Activated naive CD4-positive, alpha-beta T cell treated with anti-CD3 and anti-CD28 coated beads, Interleukin-2, amount 10 ng/mL, durations not matched to agents 7 days and 5 days (primary cell): Measurements from ENCODE around the gene SFXN2.
"Not testable (repeated sequence)": the region's sequence is repeated elsewhere in the genome, so short reads cannot be mapped to it uniquely, and the experiment has no call there.

Experiments
- CTCF ChIA-PET: fragments of 350-600 bp; sonication (Branson Sonifier 250); formaldehyde crosslinking; loops from one replicate; lab custom pipeline; 2021; ENCODE audit warnings: antibody characterized with exemption; lab: Charles Lee
- DNase-seq: peaks from one replicate; pipeline ENCODE4 v3.0.0-alpha.2; 2020
- H3K27ac Mint-ChIP-seq: one replicate; pipeline ENCODE4 v1.8.0; 2021; ENCODE audit warnings: mild to moderate bottlenecking, moderate library complexity, mixed read lengths
- H3K27me3 Mint-ChIP-seq: one replicate; pipeline ENCODE4 v1.8.0; 2021; ENCODE audit warnings: mild to moderate bottlenecking, mixed read lengths
- H3K36me3 Mint-ChIP-seq: one replicate; pipeline ENCODE4 v1.8.0; 2021; ENCODE audit warnings: mixed read lengths
- H3K4me1 Mint-ChIP-seq: one replicate; pipeline ENCODE4 v1.8.0; 2021; ENCODE audit warnings: mixed read lengths
- H3K4me3 Mint-ChIP-seq: one replicate; pipeline ENCODE4 v1.8.0; 2021; ENCODE audit warnings: mild to moderate bottlenecking, moderate library complexity, mixed read lengths
- H3K9me3 Mint-ChIP-seq: one replicate; pipeline ENCODE4 v1.8.0; 2021; ENCODE audit warnings: mixed read lengths

Gene SFXN2

GRCh38 chr10:102714621-102715455 lies at the start of gene SFXN2:
TSS of gene SFXN2 (plus strand) at chr10:102714636. CDS start at chr10:102726637, 12,001 bp downstream.
- peaks cover 49% of the 10 kb centered on the region for H3K4me1 Mint-ChIP-seq
- peak within 1 kb of the TSS; percentile 85 for H3K27ac Mint-ChIP-seq
- H3K36me3 Mint-ChIP-seq = peaks cover 14% of the 10 kb centered on the region
- CTCF ChIA-PET = interaction anchor here (0.6 to 4.0 kb wide), 13 partner anchors 11 to 212 kb away, joined by 3 to 17 read pairs (median 5); partner anchors contain the start of genes ACTR1A, SUFU and TRIM8
- peak within 1 kb of the TSS; percentile 75 for H3K4me3 Mint-ChIP-seq
- H3K9me3 Mint-ChIP-seq = no peaks in the 10 kb centered on the region
- H3K27me3 Mint-ChIP-seq = no peaks in the 10 kb centered on the region
- peak; percentile 73 for DNase-seq

GRCh38 chr10:102665904-102666509 lies 48.4 kb upstream of the SFXN2 start:
- no peak overlapping the region for H3K4me3 Mint-ChIP-seq
- H3K4me1 Mint-ChIP-seq = peaks cover 32% of the 10 kb centered on the region
- CTCF ChIA-PET = interaction anchor here (1.1 to 1.2 kb wide), 2 partner anchors 15 to 22 kb away, joined by 3 read pairs; partner anchors contain the start of gene TRIM8
- no peak for DNase-seq
- no peaks in the 10 kb centered on the region for H3K36me3 Mint-ChIP-seq
- no peaks in the 10 kb centered on the region for H3K9me3 Mint-ChIP-seq
- H3K27me3 Mint-ChIP-seq = no peaks in the 10 kb centered on the region
- peak overlapping the region; percentile 58 for H3K27ac Mint-ChIP-seq

GRCh38 chr10:102667411-102667810 lies 47.0 kb upstream of the SFXN2 start:
- DNase-seq, H3K36me3 Mint-ChIP-seq, H3K27me3 Mint-ChIP-seq, CTCF ChIA-PET, H3K4me3 Mint-ChIP-seq, H3K27ac Mint-ChIP-seq, H3K9me3 Mint-ChIP-seq: not testable (repeated sequence)
- peaks cover 19% of the 10 kb centered on the region for H3K4me1 Mint-ChIP-seq

- CTCF ChIA-PET = interaction anchor here (0.6 to 3.3 kb wide), 3 partner anchors 16 to 41 kb away, joined by 4 to 14 read pairs (median 14); partner anchors contain the start of gene TRIM8
- no peak overlapping the region for H3K4me3 Mint-ChIP-seq
Measured at GRCh38 chr10:102668326-102669107, 45.9 kb upstream of the SFXN2 start.

DNA sequence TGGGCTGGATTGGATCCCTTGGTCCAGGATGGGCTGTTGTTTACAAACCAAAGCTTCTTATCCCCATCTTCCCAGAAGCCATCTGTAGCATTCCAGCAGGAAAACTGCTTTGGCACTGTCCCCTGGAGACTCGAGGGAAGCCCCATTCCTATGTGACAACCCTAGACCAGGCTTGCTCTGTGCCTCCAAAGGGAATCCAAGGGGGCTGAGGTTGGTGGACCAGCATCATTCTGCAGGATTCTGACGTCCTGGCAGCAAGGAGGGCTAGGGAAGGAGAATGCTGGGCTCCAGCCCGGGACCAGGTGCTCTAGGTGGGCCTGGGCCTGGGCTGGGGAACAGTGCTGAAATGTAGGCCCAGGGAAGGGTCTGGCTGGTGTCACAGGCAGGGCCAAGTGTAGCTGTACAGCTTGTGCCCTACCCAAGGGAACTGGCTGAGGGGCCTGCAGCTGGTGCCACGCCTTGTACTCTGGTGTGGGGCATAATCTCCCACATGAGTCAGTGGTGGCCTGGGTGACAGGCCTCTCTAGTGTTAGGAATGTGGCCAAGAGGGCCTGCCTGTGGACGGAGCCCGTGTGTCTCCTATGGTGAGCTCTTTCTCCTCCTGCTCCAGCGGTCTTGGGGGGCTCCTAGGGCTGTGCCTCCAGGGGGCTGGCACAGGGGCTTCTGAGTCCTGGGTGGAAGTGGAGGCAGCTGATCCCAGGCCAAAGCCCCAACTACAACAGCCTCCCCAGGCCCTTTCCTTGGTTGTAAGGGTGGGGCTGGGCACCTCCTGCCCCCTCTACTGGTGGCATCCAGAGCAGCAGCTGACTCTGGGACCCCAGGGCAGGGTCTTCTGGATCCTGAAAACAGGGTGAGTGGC lies 45.0 kb upstream of the SFXN2 start:
- H3K9me3 Mint-ChIP-seq = no peaks in the 10 kb centered on the region
- DNase-seq = no peak
- CTCF ChIA-PET = interaction anchor here (1.0 to 3.3 kb wide), 7 partner anchors 9 to 43 kb away, joined by 4 to 14 read pairs (median 5); partner anchors contain the start of gene TRIM8
- no peaks in the 10 kb centered on the region for H3K36me3 Mint-ChIP-seq
- no peaks in the 10 kb centered on the region for H3K27me3 Mint-ChIP-seq
- peaks cover 36% of the 10 kb centered on the region for H3K4me1 Mint-ChIP-seq
- no peak overlapping the region for H3K4me3 Mint-ChIP-seq
- H3K27ac Mint-ChIP-seq = no peak overlapping the region

More at GRCh38 chr10:102668326-102669107, 45.9 kb upstream of the SFXN2 start:
- H3K27ac Mint-ChIP-seq = no peak overlapping the region
- no peaks in the 10 kb centered on the region for H3K9me3 Mint-ChIP-seq
- no peak for DNase-seq
- H3K27me3 Mint-ChIP-seq = no peaks in the 10 kb centered on the region
- H3K4me1 Mint-ChIP-seq = peaks cover 26% of the 10 kb centered on the region
- H3K36me3 Mint-ChIP-seq = no peaks in the 10 kb centered on the region

DNA sequence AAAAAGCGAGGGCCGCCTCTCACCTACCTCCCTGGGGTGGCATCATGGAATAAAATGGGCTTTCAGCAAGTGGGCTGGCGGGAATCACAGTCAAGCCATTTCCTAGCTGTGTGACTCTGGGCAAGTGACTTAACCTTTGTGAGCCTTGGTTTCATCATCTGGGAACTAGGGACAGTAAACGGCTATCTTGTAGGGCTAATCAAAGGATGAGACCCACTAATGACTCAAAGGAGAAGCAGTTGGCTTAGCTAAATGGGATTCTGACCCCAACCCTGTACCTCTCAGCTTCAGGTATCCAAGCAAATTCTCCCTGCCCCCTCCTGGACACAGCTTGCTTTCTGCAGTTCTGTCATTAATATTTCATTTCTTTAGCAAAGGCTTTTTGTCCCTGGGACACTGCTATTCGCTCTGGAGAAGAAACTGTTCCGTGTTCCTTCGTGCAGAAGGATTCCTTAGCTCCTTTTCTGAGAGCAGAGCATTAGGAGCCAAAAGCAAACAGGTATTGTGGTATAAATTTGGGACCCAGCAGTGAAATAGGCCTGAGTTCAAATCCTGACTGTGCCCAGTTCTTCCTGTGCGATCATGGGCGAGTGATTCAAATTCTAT lies 44.3 kb upstream of the SFXN2 start:
- Mint-ChIP-seq H3K4me1 (peaks cover 43% of the 10 kb centered on the region), H3K4me3 (no peak overlapping the region), H3K36me3 (no peaks in the 10 kb centered on the region), H3K27me3 (no peaks in the 10 kb centered on the region), H3K27ac (no peak overlapping the region), H3K9me3 (no peaks in the 10 kb centered on the region)
- CTCF ChIA-PET = interaction anchor here (1.0 to 3.3 kb wide), 7 partner anchors 8 to 42 kb away, joined by 4 to 14 read pairs (median 5); partner anchors contain the start of gene TRIM8
- DNase-seq = no peak

- peaks cover 51% of the 10 kb centered on the region for H3K4me1 Mint-ChIP-seq
- no peak overlapping the region for H3K4me3 Mint-ChIP-seq
- DNase-seq = no peak
- H3K36me3 Mint-ChIP-seq = no peaks in the 10 kb centered on the region
- no peaks in the 10 kb centered on the region for H3K9me3 Mint-ChIP-seq
- H3K27ac Mint-ChIP-seq = no peak overlapping the region
- no peaks in the 10 kb centered on the region for H3K27me3 Mint-ChIP-seq
- CTCF ChIA-PET = interaction anchor here (1.1 to 3.3 kb wide), 6 partner anchors 9 to 43 kb away, joined by 3 to 14 read pairs (median 8); partner anchors contain the start of genes ARL3 and TRIM8
Measured at GRCh38 chr10:102670871-102671434, 43.5 kb upstream of the SFXN2 start.

DNA sequence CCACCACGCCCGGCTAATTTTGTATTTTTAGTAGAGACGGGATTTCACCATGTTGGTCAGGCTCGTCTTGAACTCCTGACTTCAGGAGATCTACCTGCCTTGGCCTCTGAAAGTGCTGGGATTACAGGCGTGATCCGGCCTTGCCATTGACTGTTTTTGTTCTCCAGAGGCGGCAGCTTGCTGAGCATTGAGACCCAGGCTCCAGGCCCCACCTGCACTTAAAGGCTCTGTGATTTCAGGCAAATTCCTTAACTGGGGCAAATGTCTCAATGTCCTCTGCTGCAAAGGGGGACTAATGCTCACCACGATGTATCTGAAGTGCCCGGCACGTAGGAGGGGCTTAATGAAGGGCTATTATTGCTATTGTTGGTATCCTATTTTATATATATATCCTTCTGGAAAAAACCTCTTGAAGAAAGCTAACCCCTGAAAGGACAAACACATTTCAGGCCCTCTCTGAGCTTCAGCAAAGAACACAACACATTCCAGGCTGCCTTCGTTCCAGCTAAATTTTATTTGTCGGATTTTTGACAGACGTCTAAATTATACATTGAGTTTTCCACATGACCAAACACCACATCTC lies 41.1 kb upstream of the SFXN2 start:
- CTCF ChIA-PET = interaction anchor here (0.9 to 2.4 kb wide), 7 partner anchors 12 to 169 kb away, joined by 3 to 6 read pairs (median 4); partner anchors contain the start of gene SUFU
- H3K27ac Mint-ChIP-seq = peak overlapping the region; percentile 76
- DNase-seq = no peak
- no peaks in the 10 kb centered on the region for H3K9me3 Mint-ChIP-seq
- H3K4me1 Mint-ChIP-seq = peaks cover 54% of the 10 kb centered on the region
- H3K27me3 Mint-ChIP-seq = no peaks in the 10 kb centered on the region
- H3K4me3 Mint-ChIP-seq = peak overlapping the region; percentile 73
- H3K36me3 Mint-ChIP-seq = no peaks in the 10 kb centered on the region

DNA sequence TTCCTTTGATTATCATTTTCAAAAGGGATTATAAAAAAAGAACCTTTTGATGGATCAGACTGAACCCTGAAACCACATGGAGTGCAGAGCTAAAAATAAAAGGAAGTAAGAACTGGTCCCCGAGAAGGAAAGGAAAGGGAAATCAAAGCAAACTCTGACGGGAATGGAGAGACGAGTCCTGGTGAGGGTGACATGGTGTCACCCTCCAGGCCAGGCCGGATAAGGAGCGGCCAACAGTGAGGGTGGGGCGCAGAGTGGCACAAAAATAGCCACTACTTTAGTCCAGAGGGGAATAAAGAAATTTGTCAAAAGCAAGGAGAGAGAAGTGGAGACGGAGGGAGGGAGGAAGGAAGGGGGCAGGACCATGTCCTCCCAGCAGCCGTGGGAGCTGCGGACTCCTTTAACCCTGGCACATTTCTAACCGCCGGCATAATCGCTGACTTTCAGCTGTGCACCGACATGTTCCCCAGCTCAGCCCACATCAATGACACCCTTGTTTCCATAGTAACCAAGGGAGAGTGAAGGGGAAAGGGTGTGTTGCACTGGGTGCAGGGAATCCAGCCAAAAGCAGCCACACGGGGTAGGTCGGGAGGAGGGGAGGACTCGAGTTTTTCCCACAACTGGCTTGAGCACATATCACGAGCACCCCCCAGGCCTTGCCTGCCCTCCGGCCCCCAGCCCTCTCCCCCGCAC lies 40.5 kb upstream of the SFXN2 start:
- no peaks in the 10 kb centered on the region for H3K36me3 Mint-ChIP-seq
- H3K27me3 Mint-ChIP-seq = no peaks in the 10 kb centered on the region
- peak; percentile 90 for DNase-seq
- CTCF ChIA-PET = interaction anchor here (0.9 to 2.4 kb wide), 12 partner anchors 10 to 169 kb away, joined by 3 to 9 read pairs (median 4); partner anchors contain the start of gene SUFU
- no peaks in the 10 kb centered on the region for H3K9me3 Mint-ChIP-seq
- peak overlapping the region; percentile 76 for H3K27ac Mint-ChIP-seq
- peak overlapping the region; percentile 73 for H3K4me3 Mint-ChIP-seq
- peaks cover 52% of the 10 kb centered on the region for H3K4me1 Mint-ChIP-seq

- Mint-ChIP-seq H3K27me3 (no peaks in the 10 kb centered on the region), H3K9me3 (no peaks in the 10 kb centered on the region), H3K36me3 (no peaks in the 10 kb centered on the region), H3K4me1 (peaks cover 49% of the 10 kb centered on the region), H3K4me3 (peak overlapping the region; percentile 73), H3K27ac (peak overlapping the region; percentile 76)
- CTCF ChIA-PET = interaction anchor here (0.9 to 2.4 kb wide), 11 partner anchors 11 to 170 kb away, joined by 3 to 9 read pairs (median 4); partner anchors contain the start of gene SUFU
- peak; percentile 51 for DNase-seq
Measured at GRCh38 chr10:102674566-102674965, 39.9 kb upstream of the SFXN2 start.

DNA sequence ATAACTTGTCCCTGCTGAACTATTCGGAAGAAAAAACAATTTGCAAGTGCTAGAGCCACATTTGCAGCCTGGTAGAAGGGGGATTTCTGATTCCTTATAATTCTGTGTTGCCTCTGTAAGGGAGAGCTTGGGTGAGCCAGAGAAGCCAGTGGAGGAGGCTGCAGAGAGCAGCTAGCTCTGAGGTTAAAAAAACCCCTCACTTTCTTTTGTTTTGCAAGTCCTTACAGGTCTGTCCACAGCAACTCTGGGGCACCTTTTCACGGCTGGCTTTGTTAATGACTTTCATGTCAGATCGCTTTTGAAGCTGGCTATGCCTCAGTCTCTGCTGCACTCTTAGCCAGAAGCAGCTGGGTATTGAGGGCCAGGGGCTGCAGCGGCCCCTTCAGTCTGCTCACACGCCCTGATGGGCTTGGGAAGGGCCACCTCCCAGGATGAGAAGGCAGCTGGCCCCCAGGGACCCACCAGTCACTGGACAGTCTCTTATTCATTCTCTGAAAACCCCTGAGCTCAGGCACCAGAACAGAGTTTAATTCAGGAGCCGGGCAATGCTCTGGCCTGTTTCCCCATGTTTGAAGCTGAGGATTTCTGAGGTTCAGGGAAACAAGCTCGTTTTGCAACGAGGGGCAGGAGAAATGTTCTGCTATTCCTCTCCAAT lies 39.3 kb upstream of the SFXN2 start:
- no peak for DNase-seq
- Mint-ChIP-seq H3K27ac (peak overlapping the region; percentile 76), H3K9me3 (no peaks in the 10 kb centered on the region), H3K4me1 (peaks cover 47% of the 10 kb centered on the region), H3K4me3 (peak overlapping the region; percentile 73), H3K36me3 (no peaks in the 10 kb centered on the region), H3K27me3 (no peaks in the 10 kb centered on the region)
- CTCF ChIA-PET = interaction anchor here (0.6 to 2.4 kb wide), 12 partner anchors 11 to 177 kb away, joined by 3 to 9 read pairs (median 4); partner anchors contain the start of genes ARL3, SFXN2, SUFU and TRIM8
